Cerebellar nuclear complex (tissue), 1 donor: ENCODE results near the gene EXD2.
"Not testable (repeated sequence)": the region's sequence is repeated elsewhere in the genome, so short reads cannot be mapped to it uniquely, and the experiment has no call there.

Experiments used
- DNase-seq, 2 experiments: peaks; one replicate each; lab custom pipeline; 2025; lab: John Stamatoyannopoulos, UW

The EXD2 gene, protein sequence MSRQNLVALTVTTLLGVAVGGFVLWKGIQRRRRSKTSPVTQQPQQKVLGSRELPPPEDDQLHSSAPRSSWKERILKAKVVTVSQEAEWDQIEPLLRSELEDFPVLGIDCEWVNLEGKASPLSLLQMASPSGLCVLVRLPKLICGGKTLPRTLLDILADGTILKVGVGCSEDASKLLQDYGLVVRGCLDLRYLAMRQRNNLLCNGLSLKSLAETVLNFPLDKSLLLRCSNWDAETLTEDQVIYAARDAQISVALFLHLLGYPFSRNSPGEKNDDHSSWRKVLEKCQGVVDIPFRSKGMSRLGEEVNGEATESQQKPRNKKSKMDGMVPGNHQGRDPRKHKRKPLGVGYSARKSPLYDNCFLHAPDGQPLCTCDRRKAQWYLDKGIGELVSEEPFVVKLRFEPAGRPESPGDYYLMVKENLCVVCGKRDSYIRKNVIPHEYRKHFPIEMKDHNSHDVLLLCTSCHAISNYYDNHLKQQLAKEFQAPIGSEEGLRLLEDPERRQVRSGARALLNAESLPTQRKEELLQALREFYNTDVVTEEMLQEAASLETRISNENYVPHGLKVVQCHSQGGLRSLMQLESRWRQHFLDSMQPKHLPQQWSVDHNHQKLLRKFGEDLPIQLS

DNA sequence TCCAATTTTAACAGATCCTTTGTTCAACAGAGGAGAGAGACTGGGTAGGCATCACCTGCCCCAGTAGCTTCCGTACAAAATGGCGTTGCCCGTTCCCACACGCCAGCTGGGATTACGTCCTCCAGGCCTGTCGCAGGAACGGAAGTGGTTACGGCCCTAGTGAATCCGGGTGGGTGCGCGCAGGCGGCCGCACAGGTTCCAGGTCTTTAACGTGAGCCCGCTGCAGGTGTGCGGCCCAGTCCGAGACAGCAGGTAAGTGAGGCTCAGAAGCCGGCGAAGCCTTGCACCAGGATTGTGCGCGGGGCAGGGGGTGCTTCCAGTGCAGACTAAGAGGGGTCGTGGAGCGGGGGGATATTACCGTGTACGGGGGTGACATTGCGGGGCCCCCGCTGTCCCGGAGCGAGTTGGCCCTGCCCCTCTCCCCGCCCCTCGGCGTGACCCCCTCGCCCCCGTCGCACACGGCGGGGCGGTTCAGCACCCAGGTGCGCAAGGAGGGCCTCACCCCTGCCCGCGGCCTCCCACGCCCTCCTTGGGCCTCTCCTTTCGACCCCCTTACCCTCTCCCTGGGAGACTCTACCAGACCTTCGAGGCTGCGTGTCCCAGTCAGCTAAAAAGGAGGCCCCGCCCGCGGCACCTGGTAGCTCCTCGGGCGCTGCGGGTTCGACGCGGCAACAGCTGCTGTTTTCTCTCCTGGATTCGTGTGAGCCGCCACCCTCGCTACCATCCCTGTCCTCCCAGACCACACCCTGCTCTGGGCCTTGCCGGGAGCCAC, at the start of gene EXD2:
Gene EXD2 (plus strand): TSS at position 159 of the 772 bp plus-strand sequence. CDS start 17,973 bp downstream, outside the sequence.
- DNase-seq, result peak; percentile 27 to 84

DNA sequence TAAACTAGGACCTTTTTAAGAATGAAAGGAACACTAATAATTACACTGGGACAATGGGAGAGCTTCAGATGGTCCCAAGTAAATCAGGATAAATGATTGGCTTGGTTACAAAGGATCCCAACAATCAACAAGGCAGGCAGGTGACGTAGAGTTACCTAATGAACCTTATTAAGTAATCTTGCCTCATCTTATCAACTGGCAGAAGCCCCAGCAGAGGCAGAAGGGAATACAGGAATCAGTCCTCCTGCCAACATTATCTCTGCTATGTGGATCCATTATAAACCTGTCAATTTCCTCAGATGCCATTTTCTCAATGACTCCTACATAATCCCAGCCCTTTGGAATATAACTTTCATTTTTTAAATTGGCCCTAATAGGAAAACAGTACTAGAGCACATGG, 49.7 kb upstream of the EXD2 start:
- DNase-seq, result no peak

DNA sequence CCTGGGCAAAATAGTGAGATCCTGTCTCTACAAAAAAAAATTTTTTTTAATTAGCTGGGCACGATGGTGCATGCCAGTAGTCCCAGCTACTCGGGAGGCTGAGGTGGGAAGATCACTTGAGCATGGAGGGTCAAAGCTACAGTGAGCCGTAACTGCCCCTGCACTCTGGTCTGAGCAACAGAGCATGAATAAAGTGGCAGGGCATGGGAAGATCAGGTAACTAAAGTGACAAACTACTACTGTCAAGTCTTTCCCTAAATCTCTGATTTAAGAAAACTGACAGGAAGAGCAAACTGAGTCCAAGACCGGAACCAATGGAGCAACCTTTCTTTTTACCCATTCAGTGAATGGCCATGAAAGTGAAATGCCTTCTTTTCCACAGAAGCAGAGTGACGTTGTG, 49.2 kb upstream of the EXD2 start:
- DNase-seq, result no peak

DNA sequence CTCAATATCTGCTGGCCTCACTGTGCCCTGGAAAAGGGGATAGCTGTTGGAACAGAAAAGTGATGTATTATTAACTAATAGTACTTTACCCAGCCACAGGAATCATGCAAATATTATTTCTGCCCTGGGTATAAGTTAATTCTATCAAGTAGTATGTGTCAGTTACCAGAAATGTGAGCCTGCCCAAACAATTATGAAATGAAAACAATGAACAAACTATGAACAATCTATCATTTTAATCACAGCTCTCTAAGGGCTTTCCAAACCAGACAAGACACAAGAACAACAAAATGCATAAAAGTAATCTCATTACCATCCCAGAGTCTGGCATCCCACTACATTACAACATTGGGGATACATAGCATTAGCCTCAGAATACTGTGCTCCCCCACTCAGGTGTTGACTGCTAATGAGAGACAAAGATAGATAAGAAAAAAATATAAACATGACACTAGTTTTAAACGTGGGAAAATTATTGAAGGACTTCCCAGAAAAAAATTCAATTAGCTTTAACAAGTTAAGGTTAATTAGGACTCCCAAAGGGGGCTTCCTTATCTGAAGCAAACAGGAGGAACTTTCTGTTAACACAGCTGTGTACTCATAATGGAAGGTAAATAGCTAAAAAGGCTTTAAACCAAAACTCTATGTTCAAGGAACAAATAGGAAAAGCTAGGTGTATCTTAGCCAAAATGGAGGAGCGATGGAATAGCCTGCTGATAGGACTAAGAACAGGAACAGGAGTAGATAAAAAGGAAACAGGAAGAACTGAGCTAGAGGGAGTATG, 41.6 kb upstream of the EXD2 start:
- DNase-seq, result no peak

DNA sequence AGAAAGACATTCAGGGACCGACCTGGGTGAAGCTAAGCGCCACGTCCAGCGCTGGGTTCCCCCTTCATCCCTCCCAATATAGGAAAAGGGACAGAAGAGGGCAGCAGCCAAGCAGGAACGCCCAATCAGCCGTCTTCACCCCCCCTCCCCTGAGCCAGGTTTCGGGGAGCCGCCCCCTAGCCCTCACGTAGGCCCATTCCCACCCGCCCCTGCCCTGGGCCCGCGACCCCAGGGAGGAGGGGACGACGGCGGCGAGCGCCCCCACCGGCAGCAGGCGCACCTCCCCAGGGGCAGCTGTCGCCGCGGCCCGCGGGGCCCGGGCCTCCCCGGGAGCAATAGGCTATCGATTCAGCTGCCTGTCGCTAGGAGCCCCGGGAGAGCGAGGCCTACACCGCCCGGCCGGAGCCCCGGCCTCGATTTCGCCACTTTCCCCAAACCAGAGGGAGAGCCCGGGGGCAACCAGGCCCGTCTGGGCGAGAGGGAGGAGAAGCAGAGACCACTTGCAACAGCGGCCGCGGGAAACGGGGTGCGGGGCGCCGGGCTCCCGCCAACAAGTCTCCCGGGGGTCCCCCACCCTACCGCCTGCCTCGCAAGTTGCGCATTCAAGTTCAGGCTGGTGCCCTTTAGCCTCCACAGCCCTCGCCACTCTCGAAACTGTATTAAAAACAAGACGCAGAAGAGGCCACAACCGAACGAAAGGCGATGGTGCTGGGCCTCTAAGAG, 39.7 kb upstream of the EXD2 start:
- DNase-seq, result peak; percentile 4 to 14

DNA sequence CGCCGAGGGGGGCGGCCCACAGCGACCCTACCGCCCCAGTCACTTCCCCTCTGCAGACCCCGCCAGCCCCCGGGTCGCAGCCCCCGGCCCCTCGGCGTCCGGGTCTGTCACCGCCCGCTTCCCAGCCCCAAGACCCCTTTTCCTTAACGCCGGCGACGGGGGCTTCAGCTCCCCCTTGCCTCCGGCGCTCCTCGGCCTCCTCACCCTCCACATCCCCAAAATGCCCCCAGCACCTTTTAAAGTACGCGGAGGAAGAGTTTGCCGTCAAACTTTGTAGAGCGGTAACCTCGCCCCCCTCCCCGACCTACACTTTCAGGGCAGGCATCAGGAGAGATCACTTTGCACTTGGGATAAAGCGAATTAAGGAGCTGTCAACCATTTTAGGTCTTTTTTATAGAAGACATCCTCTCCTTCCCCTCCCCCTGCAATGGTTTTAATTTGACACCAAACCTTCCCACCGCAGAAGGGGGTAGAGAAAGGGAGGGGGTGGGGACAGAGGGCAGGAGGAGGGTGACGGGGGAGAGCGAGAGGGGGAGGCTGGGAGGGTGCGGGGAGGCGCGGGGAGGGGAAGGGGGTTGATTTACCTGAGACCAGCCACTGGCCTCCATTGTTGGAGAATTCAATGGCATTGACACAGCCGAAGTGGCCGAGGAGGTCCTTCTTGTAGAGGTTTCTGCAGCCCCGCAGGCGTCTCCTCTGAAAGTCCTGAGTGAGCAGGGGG, 39.0 kb upstream of the EXD2 start:
- no peak for DNase-seq

DNA sequence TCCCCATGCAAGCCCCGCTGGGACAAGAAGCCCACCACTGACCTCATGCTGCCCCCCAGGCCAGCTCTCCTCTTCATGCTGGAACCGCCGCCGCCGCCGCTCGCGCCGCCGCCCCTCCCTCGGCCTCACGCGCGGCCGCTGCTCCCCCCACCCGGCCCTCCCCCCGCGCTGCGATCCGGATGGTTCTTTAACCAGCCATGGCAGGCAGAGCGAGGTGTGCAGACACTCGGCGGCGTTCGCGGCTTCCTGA, 38.5 kb upstream of the EXD2 start, which contains the start of gene DCAF5:
Gene DCAF5 (minus strand): TSS at position 218 of the 250 bp plus-strand sequence. CDS start 141 bp downstream, at position 77.
- DNase-seq, result peak; percentile 4 to 43

DNA sequence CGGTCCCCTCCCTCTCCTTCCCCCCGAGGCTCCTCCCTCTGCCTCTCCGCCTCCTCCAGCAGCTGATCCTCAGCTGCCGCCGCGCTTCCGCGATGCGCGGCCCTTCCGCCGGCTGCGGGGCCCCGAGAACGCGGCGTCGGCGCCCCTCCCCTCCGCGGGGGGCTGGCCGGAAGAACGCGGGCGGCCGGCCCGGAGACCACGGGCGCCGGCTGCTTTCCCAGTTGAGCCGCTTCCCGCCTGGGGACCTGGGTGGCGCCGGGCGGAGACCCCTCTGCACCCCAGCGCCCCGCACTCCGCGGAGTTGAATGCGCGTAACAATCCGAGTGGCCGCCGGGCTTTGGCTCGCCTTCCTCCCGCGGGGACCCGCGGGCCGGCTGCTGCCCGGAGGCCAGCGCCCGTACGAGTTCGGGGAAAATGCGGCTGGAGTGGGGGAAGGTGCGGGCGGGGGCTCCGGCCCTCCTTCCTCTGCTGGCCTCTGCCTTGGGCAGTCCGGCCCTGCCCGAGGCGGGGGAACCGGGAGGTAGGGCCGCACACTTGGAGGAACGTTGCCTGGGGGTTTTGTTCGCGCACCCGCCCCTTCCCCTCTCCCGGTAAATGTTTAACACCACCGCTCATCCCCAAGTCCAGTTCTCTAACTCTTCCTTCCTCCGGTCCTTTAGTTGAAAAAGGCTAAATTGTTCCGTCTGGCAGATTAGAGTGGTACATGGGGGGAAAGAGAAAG, 38.0 kb upstream of the EXD2 start:
- no peak for DNase-seq

DNA sequence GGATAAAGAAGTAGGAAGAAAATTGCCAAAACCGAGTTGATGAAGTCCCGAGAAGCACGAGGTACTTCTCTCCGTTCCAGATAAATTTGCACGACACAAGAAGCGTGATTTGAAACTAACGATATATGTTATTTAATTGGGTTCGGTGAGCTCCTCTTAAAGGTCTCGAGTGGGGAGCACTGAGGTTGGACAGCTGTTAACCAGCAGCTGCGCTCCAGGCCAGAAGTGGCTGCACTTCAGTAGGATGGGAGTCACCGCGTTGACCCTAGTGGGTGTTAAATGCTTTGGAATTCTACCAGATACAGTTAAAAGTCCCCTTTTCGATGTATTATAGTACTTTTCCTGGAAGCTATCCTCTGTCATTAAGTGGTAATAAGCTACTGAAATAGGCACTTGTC, 37.4 kb upstream of the EXD2 start:
- DNase-seq, result no peak

DNA sequence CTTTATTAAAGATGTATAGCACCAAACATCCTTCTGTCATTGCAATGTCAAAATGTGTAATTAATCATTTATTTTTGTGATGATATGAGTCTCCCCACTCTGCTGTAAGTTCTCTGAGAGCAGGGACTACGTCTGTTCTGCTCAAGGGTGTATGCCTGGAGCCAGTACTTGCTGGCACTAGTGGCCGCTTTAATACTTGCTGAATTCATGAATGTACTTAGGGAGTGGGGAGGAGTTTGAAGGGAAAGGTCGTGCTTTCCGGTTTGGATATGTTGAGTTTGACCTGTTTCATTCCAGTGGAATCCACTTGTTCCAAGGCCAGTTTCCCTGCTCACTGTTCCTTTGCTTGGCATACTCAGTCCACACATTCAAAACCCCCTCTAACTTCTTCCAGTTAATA, 36.5 kb upstream of the EXD2 start:
- DNase-seq, result no peak

DNA sequence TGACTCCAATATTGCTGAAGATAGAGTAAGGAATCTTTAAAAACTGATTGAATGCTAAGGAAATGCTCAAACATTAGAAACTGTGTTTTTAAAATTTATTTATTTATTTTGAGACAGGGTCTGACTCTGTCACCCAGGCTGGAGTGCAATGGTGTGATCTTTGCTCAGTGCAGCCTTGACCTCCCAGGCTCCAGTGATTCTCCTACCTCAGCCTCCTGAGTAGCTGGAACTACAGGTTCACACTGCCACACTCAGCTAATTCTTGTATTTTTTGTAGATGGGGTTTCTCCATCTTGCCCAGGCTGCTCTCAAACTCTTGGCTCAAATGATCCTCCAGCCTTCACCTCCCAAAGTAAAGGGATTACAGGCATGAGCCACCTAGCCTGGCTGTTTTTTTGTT, 35.1 kb upstream of the EXD2 start:
- no peak for DNase-seq

DNA sequence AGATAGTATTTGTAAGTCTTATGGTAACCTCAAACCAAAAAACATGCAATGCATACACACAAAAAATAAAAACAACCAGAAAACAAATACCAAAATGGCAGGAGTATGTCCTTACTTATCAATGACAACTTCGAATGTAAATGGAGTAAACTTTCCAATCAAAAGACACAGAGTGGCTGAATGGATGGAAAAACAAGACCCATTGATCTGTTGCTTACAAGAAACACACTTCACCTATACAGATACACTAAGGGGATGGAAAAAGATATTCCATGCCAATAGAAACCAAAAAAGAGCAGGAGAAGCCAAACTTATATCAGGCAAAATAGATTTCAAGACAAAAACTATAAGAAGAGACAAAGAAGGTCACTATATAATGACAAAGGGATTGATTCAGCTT, 29.7 kb upstream of the EXD2 start:
- DNase-seq, result no peak

DNA sequence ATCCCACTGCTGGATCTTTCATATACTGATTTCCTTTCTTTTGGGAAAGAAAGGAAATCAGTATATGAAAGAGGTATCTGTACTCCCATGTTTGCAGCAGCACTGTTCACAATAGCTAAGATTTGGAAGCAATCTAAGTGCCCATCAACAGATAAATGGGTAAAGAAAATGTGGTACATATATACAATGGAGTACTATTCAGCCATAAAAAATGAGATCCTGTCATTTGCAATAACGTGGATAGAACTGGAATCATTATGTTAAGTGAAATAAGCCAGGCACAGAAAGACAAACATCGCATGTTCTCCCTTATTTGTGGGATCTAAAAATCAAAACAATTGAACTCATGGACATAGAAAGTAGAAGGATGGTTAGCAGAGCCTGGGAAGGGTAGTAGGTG, 25.5 kb upstream of the EXD2 start:
- DNase-seq, result not testable (repeated sequence)

DNA sequence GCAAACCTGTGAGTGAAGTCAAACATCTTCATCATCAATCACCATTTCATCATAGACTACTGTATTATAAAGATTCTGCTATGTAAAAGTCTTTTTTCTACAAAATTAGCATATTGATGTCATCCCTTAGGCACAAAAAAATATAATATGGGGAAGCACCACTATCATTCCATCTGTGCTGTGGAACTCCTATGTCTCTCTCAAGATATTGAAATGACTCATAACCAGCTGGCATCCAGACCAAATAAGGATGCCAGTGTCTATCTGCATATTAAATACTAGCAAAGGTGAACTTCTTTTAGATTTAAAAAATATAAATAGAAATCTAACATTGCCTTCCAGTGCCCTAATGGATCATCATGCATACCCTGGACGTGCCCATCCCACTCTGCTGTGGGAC, 20.5 kb upstream of the EXD2 start:
- DNase-seq, result no peak

DNA sequence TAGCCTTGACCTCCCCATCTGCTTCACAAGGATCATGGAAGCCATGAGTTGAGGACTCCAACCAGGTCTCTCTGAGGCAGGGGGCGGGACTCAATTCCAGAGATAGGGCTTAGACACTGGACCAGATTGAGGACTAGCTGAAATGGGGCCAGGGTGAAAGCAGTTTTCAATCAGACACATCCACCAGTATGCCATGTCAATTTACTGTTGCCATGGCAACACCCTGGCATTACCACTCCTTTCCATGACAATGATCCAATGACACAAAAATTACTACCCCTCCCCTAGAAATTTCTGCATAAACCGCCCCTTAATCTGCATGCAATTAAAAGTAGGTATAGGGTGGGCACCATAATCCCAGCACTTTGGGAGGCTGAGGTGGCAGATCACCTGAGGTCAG, 19.7 kb upstream of the EXD2 start:
- DNase-seq, result no peak

DNA sequence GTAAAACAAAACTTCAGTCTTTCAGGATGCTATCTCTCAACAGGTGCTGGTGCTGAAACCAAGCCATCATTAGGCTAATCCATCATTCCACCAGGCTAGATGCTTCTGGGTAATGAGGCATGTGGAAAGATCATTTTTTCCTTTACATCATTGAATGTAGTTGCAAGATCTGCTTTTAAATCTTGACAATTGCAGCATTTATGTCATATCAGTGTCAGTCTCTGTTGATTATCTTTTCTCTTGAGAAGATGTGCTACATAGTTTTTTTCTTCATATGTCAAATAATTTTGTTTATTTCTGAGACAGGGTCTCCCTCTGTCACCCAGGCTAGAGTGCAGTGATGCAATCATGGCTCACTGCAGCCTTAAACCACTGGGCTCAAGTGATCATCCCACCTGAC, 16.2 kb upstream of the EXD2 start:
- DNase-seq, result no peak

DNA sequence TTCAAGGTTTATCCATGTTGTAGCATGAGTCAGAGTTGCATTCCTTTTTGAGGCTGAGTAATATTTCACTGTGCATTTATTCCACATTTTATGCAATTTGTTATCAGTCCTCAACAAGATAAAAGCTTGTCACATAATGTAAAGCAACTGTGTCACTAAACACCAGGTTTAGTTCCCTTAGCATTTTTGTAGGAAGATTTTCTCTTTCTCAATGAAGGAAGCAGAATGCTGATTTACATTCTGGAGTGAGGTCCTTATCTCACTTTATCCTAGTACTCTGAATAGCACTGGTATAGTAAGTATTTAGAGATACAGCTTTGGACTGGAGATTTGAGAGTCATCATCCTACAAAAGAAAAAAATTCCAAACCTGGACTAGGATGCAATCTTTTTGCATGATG, 9.8 kb upstream of the EXD2 start:
- no peak for DNase-seq

DNA sequence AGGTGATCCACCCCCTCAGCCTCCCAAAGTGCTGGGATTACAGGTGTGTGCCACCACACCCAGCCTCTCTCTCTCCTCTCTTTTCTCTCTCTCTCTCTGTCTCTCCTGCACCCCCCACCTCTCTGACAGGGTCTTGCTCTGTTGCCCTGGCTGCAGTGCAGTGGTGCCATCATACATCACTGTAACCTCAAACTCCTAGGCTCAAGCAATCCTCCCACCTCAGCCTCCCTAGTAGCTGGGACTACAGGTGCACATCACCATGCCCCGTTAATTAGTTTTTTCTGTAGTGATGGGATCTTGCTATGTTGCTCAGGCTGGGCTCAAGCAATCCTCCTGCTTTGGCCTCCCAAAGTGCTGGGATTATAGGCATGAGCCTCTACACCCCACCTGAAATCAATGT, 8.7 kb upstream of the EXD2 start:
- DNase-seq, result not testable (repeated sequence)

DNA sequence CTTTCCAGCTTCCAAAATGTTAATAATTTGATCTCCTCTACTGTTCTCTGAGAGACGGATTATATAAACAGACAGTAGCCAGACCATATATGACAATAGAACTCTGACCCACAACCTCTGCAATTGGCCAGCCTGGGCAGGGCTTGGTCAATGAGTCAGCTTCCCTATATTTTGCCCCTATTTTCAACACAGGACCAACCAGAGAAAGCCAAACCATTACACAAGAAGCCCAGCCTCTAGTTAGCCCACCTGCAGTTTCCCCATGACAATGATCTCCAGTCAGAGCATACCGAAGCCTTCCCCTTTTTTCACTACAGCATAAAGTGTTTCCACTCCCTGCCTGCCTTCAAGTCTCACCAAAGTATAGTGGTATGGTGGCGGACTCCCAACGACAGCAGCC, 7.6 kb upstream of the EXD2 start:
- no peak for DNase-seq

DNA sequence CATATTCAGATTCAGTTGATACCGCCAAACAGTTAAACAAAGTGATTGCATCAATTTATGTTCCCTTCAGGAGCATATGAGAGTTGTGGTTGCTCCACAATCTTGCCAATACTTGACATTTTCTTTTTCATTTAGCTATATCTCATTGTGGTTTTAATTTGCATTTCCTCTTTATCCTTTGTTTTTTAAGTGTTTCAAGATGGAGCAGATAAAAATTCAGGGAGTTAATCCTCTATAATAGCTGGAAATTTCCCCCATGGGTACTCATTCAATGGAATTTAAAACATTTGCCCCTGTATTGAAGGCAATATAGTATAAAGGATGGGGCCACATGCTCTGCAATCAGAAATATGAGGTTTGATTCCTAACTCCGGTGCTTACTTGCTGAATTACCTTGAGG, 1.1 kb upstream of the EXD2 start:
- DNase-seq, result no peak
